Hindlimb muscle (tissue), 1 donor: Measurements from ENCODE around the gene HECW1. TPM values are rescaled to one million over a fixed set of nuclear protein-coding genes. Genes with fewer than 3 reads are reported as not detected.
A peak's percentile ranks its signal among the peaks of the same experiment; 100 is the strongest.
"Not testable (repeated sequence)": the region's sequence is repeated elsewhere in the genome, so short reads cannot be mapped to it uniquely, and the experiment has no call there.

ENCODE experiments used
- DNase-seq: peaks from one replicate; pipeline ENCODE4 v3.0.0-alpha.2; 2013
- polyA plus RNA-seq: library from polyadenylated mRNA; unstranded; fragments of 120-200 nt; gene quantifications from one replicate; pipeline ENCODE4 v1.2.1, GENCODE V29; 2013; ENCODE audit not compliant: insufficient read length

Gene HECW1
- polyA plus RNA-seq, 1 donor, result 0.14 TPM

GRCh38 chr7:43210539-43210938 is 98.1 kb downstream of the HECW1 start:
- not testable (repeated sequence) for DNase-seq

GRCh38 chr7:43211286-43211685 is 98.8 kb downstream of the HECW1 start:
- no peak for DNase-seq

- DNase-seq, result no peak
Measured at GRCh38 chr7:43211693-43212092, 99.2 kb downstream of the HECW1 start.

- DNase-seq, result no peak
Measured at GRCh38 chr7:43212921-43213320, 100.5 kb downstream of the HECW1 start.

GRCh38 chr7:43215061-43215460 is 102.6 kb downstream of the HECW1 start:
- no peak for DNase-seq

GRCh38 chr7:43217055-43217454 is 104.6 kb downstream of the HECW1 start:
- no peak for DNase-seq

- not testable (repeated sequence) for DNase-seq
Measured at GRCh38 chr7:43218901-43219300, 106.5 kb downstream of the HECW1 start.

- no peak for DNase-seq
Measured at GRCh38 chr7:43220250-43220649, 107.8 kb downstream of the HECW1 start.

- DNase-seq, result no peak
Measured at GRCh38 chr7:43220742-43221141, 108.3 kb downstream of the HECW1 start.

GRCh38 chr7:43229801-43230200 is 117.4 kb downstream of the HECW1 start:
- DNase-seq, result no peak

- DNase-seq, result no peak
Measured at GRCh38 chr7:43232366-43232765, 119.9 kb downstream of the HECW1 start.

- no peak for DNase-seq
Measured at GRCh38 chr7:43234073-43234472, 121.6 kb downstream of the HECW1 start.

- no peak for DNase-seq
Measured at GRCh38 chr7:43234968-43235367, 122.5 kb downstream of the HECW1 start.

GRCh38 chr7:43240565-43240964 is 128.1 kb downstream of the HECW1 start:
- DNase-seq, result no peak

GRCh38 chr7:43242628-43243255 is 130.3 kb downstream of the HECW1 start:
- no peak for DNase-seq

- no peak for DNase-seq
Measured at GRCh38 chr7:43244232-43244631, 131.8 kb downstream of the HECW1 start.

GRCh38 chr7:43244784-43245183 is 132.3 kb downstream of the HECW1 start:
- DNase-seq, result no peak

GRCh38 chr7:43247757-43248156 is 135.3 kb downstream of the HECW1 start:
- DNase-seq, result no peak

GRCh38 chr7:43248553-43248952 is 136.1 kb downstream of the HECW1 start:
- no peak for DNase-seq

- DNase-seq, result no peak
Measured at GRCh38 chr7:43248961-43249822, 136.7 kb downstream of the HECW1 start.

GRCh38 chr7:43249823-43250145 is 137.3 kb downstream of the HECW1 start:
- no peak for DNase-seq

GRCh38 chr7:43260980-43261878 is 148.8 kb downstream of the HECW1 start:
- peak; percentile 51 for DNase-seq

GRCh38 chr7:43265139-43265538 is 152.7 kb downstream of the HECW1 start:
- no peak for DNase-seq
